HG02885 (cell line): ENCODE results near the gene RPAP3.

Experiments used
- ATAC-seq: cut with Tn5 transposase; IDR thresholded peaks from one replicate; pipeline ENCODE4 v1.9.1; 2021; ENCODE audit warnings: mild to moderate bottlenecking; ENCODE audit not compliant: unreplicated experiment, poor library complexity

The RPAP3 gene

DNA sequence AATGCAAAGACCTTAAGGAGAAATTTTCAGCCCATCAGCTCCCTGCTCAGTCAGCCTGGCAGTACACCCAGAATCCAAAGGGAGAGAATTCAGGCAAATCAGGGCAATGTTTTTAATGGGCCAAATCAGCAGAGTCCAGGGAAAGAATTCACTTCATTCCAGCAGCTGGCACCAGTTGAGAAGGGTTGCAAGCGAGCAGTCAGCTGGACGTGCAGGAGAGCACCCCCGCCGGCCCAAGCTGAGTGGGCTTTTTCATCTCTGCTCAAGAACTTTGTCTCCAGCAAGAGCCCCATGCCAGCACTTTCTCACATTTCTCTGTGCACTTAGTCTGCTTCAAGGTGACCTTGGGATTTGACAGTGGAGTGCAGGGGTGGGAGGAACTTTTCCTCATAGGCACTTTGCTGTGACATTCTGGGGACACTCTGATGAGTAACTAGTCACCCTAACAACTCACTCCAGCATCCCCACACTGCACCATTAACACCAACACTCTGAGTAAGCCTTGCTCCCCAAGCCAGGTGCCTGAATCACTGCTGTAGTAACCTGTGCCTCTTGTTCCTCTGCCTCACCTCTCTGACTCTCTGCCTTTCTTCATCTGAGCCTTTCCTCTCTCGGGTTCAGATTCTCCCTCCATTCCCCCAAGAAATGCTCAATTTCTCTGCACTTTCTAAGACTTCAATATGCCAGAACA, 17.3 kb upstream of the RPAP3 start:
- ATAC-seq = no peak

- no peak for ATAC-seq
These were observed 16.5 kb upstream of the RPAP3 start for GRCh38 chr12:47722136-47722834.

- no peak for ATAC-seq
These were observed 15.7 kb upstream of the RPAP3 start for GRCh38 chr12:47721431-47721973.

DNA sequence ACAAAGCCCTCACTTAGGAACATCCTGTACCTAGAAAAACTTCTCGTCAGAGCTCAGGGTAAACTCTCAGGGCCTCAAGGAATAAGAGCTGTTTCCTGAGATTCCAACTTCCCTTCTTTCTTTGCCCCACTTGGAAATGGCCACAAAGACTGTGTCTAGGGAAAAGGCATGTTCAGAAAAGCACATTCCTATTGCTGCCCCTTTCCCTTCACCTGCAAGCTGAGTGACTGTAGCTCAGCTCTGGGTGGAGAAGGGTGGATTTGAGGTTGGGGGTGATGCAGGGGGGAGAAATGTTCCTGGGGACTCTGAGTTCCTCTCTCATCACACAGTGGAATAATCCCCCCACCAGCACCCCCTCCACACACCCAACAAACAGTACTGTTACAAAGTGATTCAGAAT, 12.7 kb upstream of the RPAP3 start:
- ATAC-seq = no peak

- ATAC-seq = no peak
These were observed 11.8 kb upstream of the RPAP3 start for GRCh38 chr12:47717443-47718193.

- no peak for ATAC-seq
These were observed 11.2 kb upstream of the RPAP3 start for GRCh38 chr12:47717046-47717442.

DNA sequence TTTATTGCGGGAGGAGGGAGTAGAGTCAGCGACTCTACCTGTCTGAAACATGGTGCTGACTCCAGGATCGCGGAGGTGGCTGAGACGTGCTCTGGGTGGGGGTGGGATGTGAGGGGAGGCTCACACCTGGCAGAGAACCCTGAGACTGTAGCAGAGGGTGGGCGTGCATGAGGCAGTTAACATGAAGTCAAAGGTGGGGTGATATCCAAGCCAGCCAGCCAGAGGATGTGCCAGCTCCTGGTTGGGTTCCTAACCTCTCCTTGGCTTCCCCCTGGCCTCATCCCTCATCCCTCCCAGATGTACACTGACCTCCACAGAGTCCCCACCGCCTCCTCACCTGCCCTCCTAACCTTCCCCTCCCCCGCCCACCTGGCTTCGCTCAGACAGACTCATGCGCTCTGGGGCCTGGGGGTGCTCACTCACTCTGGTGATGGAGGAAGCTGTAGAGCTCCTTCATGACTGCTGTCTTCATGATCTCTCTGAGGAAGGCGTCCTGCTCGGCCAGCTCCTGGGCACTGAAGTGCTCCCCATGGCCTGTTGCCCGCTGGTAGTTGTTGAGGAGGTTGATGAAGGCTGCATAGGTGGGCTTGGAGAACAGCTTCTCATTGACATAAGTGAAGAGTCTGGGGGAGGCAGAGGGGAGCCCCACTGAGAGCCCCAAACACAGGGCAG, 10.2 kb upstream of the RPAP3 start:
- ATAC-seq = no peak

GRCh38 chr12:47715393-47715876, 9.6 kb upstream of the RPAP3 start:
- peak; percentile 81 for ATAC-seq

DNA sequence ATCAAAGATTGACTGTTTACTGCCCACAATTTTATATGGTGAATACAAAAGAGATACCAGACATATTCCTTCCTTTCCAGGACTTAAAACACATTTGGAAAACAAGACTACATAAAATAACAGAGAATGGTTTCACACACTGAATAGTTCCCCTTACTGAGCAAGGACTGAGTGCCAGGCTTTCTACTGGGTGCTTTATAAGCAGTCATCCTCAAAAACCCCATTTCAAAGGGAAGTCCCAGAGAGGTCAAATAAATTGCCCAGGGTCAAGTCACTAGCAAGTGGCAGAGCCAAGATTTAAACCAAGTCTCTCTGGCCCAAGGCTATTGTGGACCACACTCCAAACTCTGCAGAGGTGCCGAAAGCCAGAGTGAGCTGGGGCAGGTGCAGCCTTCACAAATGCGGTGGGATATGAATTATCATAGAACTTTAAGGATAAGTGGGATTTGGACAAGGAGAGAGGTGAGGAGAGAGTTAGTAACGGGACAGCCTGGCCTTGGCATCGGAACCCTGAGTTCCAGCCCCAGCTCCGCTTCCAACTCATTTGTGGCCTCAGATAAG, 9.1 kb upstream of the RPAP3 start:
- ATAC-seq = peak; percentile 25

DNA sequence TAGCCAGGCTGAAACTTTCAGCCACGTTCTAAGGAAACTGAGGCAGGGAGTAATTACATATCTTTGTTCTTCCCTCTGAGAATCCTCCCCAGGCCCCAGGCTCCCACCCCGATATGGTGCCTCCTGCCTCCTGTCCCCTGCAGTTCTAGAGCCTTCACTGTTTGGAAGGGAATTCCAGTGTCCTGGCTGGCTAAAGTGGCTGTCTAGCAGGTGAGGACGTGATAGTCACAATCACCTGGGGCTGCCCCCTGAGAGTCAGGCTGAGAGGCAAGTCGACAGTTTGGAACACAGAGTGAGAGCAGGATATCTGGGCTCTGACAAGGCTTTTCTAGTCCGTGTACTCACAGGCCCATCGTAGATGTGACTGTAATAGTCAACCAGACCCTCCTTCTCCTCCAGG, 6.3 kb upstream of the RPAP3 start:
- ATAC-seq = no peak

GRCh38 chr12:47711448-47711847, 5.6 kb upstream of the RPAP3 start:
- ATAC-seq = no peak

DNA sequence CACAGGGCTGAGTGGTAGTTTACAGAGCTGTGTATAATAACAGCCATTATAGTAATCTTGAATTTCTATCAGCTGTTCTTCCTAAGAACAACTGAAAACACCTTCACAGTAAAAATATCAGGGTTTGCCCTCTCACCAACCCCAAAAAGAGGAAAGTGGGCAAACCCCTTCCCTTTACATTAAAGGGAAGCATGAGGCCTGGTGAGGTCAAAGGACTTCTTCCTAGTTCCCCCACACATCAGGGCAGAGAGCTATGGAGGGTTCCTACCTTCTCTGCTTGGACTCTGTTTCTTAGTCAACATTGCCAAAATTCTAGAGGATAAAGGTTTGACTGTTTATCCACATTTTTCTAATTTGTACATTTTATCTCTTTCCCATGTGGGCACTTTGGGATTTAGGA, 4.4 kb upstream of the RPAP3 start:
- ATAC-seq = no peak

- ATAC-seq = no peak
These were observed 3.8 kb upstream of the RPAP3 start for GRCh38 chr12:47709671-47710070.

- ATAC-seq = no peak
These were observed 3.4 kb upstream of the RPAP3 start for GRCh38 chr12:47709237-47709636.

GRCh38 chr12:47707905-47708543, 2.2 kb upstream of the RPAP3 start:
- ATAC-seq = peak; percentile 33

DNA sequence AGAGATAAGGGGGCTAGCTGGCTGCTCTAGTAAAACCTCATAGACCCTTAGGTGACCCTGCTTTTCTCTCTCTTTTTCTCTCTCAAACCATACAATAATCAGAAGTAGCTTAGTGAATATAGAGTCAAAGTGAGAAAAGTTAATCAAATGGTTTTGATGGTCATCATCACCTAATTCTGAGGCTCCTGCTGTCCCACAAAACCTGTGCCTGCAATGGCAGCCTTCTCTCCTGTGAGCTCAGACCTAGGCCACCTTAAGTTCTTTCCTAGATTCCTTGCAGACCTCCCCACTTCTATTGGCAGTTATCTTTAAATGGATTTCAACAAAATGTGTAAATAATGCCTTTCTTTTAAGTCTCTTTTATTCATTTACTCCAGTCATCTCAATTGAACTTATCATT, 1.5 kb upstream of the RPAP3 start:
- no peak for ATAC-seq

DNA sequence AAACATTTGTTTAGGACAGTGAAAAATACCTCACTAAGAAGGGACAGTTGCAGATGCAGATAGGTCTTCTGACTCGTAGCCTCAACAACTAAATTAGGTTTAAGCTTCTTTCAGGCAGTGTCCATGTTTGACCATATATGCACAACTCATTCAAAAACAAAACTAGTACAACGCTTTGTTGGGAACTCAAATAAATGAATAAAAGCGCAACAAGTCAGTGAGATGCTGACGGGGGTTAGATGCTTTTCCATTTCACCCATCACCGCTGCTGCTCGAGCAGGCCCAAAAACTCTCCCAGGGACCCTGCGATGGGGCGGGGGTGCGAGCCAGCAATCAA, 633 bp downstream of the RPAP3 start:
- ATAC-seq = no peak

DNA sequence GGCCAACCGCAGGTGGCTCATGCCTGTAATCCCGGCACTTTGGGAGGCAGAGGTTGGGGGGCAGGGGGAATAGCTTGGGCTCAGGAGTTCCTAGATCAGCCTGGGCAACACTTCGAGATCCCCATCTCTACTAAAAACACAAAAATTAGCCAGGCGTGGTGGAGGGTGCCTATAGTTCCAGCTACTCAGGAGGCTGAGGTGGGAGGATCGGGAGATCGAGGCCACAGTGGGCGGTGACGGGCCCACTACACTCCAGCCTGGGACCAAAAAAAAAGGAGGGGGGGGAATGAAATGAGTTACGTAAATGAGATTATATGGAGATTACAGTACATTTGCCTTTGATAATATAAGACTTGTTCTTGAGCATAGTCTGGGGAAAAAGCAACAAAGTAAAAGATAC, 1.1 kb downstream of the RPAP3 start:
- no peak for ATAC-seq

DNA sequence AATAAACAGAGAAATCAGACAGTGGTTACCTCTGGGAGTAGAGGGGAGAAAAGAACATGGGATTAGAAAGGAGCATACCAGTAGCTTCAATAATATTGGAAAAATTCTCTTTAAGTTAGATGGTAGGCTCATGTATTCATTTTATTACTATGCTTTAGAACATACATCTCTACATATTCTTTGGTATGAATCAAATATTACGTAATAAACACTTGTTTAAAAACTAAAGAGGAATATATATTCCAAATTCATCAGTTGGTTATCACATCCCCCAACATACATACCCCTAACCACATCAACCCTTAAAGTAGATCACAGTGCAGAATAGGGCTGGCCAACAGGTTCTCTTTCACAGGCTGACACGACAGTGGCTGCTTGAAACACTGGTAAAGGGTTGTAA, 5.6 kb downstream of the RPAP3 start:
- no peak for ATAC-seq

DNA sequence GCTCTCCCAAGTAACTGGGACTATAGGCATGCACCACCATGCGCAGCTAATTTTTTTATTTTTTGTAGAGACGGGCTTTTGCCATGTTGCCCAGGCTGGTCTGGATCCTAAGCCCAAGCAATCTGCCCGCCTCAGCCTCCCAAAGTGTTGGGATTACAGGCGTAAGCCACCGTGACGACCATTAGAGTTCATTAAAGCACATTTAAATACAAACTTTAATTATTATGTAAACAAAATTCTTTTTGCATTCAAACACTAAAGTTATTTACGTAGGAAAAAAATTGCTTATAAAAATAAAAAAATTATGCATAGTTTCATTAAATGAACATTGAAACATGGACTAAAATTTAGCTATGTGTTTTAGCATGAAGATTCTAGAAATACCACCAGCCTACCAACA, 7.2 kb downstream of the RPAP3 start:
- no peak for ATAC-seq
